Mesenchymal stem cell (in vitro differentiated cells and primary cell): ENCODE results near the gene ZGPAT.
A peak's percentile ranks its signal among the peaks of the same experiment; 100 is the strongest.

Experiments used
- DNase-seq: peaks from one replicate; pipeline ENCODE4 v3.0.0-alpha.2; 2013
- H2AFZ ChIP-seq: one replicate; pipeline ENCODE4 v1.6.1; 2013; ENCODE audit warnings: low read depth, mild to moderate bottlenecking, control low read depth, inconsistent platforms, low read length, moderate library complexity
- H2AK5ac ChIP-seq: 2 replicates; pipeline ENCODE4 v1.6.1; 2013; ENCODE audit warnings: low read length, moderate library complexity, mild to moderate bottlenecking, inconsistent platforms; ENCODE audit not compliant: severe bottlenecking
- H2BK120ac ChIP-seq: one replicate; pipeline ENCODE4 v1.6.1; 2013; ENCODE audit warnings: low read depth, mild to moderate bottlenecking, inconsistent platforms, low read length, moderate library complexity
- H2BK12ac ChIP-seq, 2 experiments: one replicate each; pipeline ENCODE4 v1.6.1; 2013; ENCODE audit warnings: inconsistent platforms in 2 of 2, low read length in 2 of 2, mild to moderate bottlenecking in 2 of 2, moderate library complexity in 2 of 2, control low read depth in 1 of 2
- H2BK15ac ChIP-seq: one replicate; pipeline ENCODE4 v1.6.1; 2013; ENCODE audit warnings: mild to moderate bottlenecking, low read depth, inconsistent platforms; ENCODE audit not compliant: poor library complexity, severe bottlenecking
- H2BK5ac ChIP-seq: 2 replicates; pipeline ENCODE4 v1.6.1; 2013; ENCODE audit warnings: low read depth, mild to moderate bottlenecking, low read length, control low read depth, inconsistent platforms; ENCODE audit not compliant: poor library complexity, severe bottlenecking
- H3K14ac ChIP-seq, 2 experiments: one replicate each; pipeline ENCODE4 v1.6.1; 2013; ENCODE audit warnings: inconsistent platforms in 2 of 2, low read length in 2 of 2, control low read depth in 1 of 2, mild to moderate bottlenecking in 1 of 2, moderate library complexity in 1 of 2
- H3K18ac ChIP-seq, 2 experiments: one replicate each; pipeline ENCODE4 v1.6.1; 2013; ENCODE audit warnings: inconsistent platforms in 2 of 2, low read length in 2 of 2, control low read depth in 1 of 2, low read depth in 1 of 2, mild to moderate bottlenecking in 1 of 2
- H3K23ac ChIP-seq, 2 experiments: one replicate each; pipeline ENCODE4 v1.6.1; 2013; ENCODE audit warnings: inconsistent platforms in 2 of 2, low read length in 2 of 2, mild to moderate bottlenecking in 2 of 2, moderate library complexity in 2 of 2, control low read depth in 1 of 2
- H3K27ac ChIP-seq: 2 replicates; pipeline ENCODE4 v1.5.1; 2013; ENCODE audit warnings: mild to moderate bottlenecking, moderate library complexity, low read length, control low read depth, inconsistent platforms; ENCODE audit not compliant: poor library complexity, severe bottlenecking
- H3K27me3 ChIP-seq, 2 experiments: 2 replicates each; pipeline versions ENCODE4 v1.6.1 to v1.7.0; 2013; ENCODE audit warnings: low read length in 2 of 2, mild to moderate bottlenecking in 2 of 2, moderate library complexity in 2 of 2, control low read depth in 1 of 2, inconsistent platforms in 1 of 2; ENCODE audit not compliant: control insufficient read depth in 1 of 2, insufficient read depth in 1 of 2
- H3K36me3 ChIP-seq, 2 experiments: 2 replicates each; pipeline versions ENCODE4 v1.6.1 to v1.7.0; 2013; ENCODE audit warnings: low read length in 2 of 2, control low read depth in 1 of 2, inconsistent platforms in 1 of 2, low read depth in 1 of 2, mild to moderate bottlenecking in 1 of 2; ENCODE audit not compliant: insufficient read depth in 2 of 2, control insufficient read depth in 1 of 2
- H3K4ac ChIP-seq, 2 experiments: one replicate each; pipeline ENCODE4 v1.6.1; 2013; ENCODE audit warnings: inconsistent platforms in 2 of 2, low read length in 2 of 2, mild to moderate bottlenecking in 2 of 2, moderate library complexity in 2 of 2, control low read depth in 1 of 2, low read depth in 1 of 2
- H3K4me1 ChIP-seq: 2 replicates; pipeline ENCODE4 v1.6.1; 2013; ENCODE audit warnings: low read depth, low read length, control low read depth; ENCODE audit not compliant: control insufficient read depth, insufficient read depth
- H3K4me2 ChIP-seq: 2 replicates; pipeline ENCODE4 v1.6.1; 2013; ENCODE audit warnings: low read length, mild to moderate bottlenecking, inconsistent platforms; ENCODE audit not compliant: poor library complexity, severe bottlenecking
- H3K4me3 ChIP-seq, 2 experiments: 2 replicates each; pipeline versions ENCODE4 v1.5.1 to v1.7.0; 2013; ENCODE audit warnings: low read length in 2 of 2, mild to moderate bottlenecking in 2 of 2, control low read depth in 1 of 2, low read depth in 1 of 2; ENCODE audit not compliant: insufficient read depth in 1 of 2
- H3K79me1 ChIP-seq: replicated peaks from 2 replicates; pipeline ENCODE4 v1.6.1; 2013; ENCODE audit warnings: mild to moderate bottlenecking, control low read depth, low read length, inconsistent platforms; ENCODE audit not compliant: poor library complexity, severe bottlenecking
- H3K9ac ChIP-seq: 2 replicates; pipeline ENCODE4 v1.7.0; 2013; ENCODE audit warnings: mild to moderate bottlenecking, low read length, moderate library complexity
- H3K9me3 ChIP-seq: 2 replicates; pipeline ENCODE4 v1.7.0; 2013; ENCODE audit warnings: mild to moderate bottlenecking, low read length; ENCODE audit not compliant: control insufficient read depth
- H4K8ac ChIP-seq: one replicate; pipeline ENCODE4 v1.6.1; 2013; ENCODE audit warnings: inconsistent platforms, mild to moderate bottlenecking, low read length, moderate library complexity
- H4K91ac ChIP-seq: one replicate; pipeline ENCODE4 v1.6.1; 2013; ENCODE audit warnings: mild to moderate bottlenecking, low read length, inconsistent platforms
- WGBS: methylation state at CpG from one replicate; pipeline ENCODE4 v1.1.7; 2013; ENCODE audit warnings: mixed read lengths; 5-methylcytosine and 5-hydroxymethylcytosine counted together

Gene ZGPAT

DNA sequence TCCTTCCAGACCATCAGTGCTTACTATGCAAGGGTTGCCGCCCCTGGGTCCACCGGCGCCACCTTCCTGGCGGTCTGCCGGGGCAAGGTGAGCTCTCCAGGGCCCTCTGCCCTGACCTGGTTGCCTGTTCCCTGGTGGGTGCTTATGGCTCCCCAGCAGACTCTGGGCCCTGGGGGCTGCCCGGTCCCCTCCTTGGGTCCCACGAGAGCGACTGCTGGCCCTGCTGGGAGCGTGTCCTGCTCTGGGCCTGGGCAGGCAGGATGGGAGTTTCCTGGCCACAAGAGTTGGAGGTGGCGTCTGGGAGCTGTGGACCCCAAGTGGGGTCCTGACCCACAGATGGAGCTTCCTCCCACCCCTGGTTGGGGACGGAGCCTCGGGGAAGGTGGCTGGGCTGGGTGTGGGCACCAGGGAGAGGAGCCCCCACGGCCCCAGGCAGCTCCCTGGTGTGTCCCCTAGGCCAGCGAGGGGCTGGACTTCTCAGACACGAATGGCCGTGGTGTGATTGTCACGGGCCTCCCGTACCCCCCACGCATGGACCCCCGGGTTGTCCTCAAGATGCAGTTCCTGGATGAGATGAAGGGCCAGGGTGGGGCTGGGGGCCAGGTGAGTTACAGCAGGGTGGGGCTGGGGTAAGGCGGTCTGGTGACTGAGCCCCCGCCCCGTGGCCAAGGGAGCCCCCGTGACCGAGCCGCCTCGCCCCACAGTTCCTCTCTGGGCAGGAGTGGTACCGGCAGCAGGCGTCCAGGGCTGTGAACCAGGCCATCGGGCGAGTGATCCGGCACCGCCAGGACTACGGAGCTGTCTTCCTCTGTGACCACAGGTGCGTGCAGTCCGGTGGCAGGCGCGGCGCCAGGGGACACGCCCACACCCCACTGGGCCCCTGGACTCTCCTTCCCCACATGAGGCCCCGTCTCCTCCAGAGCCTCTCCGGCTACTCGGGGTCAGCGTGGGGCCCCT is 18.5 kb upstream of the ZGPAT start:
- no peak for DNase-seq
- peak overlapping the region in 1 of 2 experiments; percentile 42 for H2BK12ac ChIP-seq
- peak overlapping the region in 1 of 2 experiments; percentile 41 for H3K14ac ChIP-seq
- peaks cover 4 to 48% of the 10 kb centered on the region in 2 experiments for H3K36me3 ChIP-seq
- peak overlapping the region; percentile 9 for H2BK15ac ChIP-seq
- peak overlapping the region in 1 of 2 experiments; percentile 58 for H3K18ac ChIP-seq
- H3K27me3 ChIP-seq = no peaks in the 10 kb centered on the region
- no peak overlapping the region for H2BK120ac ChIP-seq
- H2AK5ac ChIP-seq = peak overlapping the region; percentile 12
- no peak overlapping the region for H4K8ac ChIP-seq
- H2BK5ac ChIP-seq = no peak overlapping the region
- H3K9me3 ChIP-seq = no peaks in the 10 kb centered on the region
- H3K23ac ChIP-seq = no peak overlapping the region
- no peak overlapping the region for H3K27ac ChIP-seq
- WGBS = 97% methylated on average over 44 of the region's 44 CpGs
- H3K4me2 ChIP-seq = no peak overlapping the region
- H4K91ac ChIP-seq = peak overlapping the region; percentile 46
- H3K4me1 ChIP-seq = peaks cover 45% of the 10 kb centered on the region
- H3K4ac ChIP-seq = no peak overlapping the region
- no peak overlapping the region for H3K9ac ChIP-seq
- H2AFZ ChIP-seq = no peak overlapping the region
- peaks cover 4% of the 10 kb centered on the region for H3K79me1 ChIP-seq
- no peak overlapping the region for H3K4me3 ChIP-seq

DNA sequence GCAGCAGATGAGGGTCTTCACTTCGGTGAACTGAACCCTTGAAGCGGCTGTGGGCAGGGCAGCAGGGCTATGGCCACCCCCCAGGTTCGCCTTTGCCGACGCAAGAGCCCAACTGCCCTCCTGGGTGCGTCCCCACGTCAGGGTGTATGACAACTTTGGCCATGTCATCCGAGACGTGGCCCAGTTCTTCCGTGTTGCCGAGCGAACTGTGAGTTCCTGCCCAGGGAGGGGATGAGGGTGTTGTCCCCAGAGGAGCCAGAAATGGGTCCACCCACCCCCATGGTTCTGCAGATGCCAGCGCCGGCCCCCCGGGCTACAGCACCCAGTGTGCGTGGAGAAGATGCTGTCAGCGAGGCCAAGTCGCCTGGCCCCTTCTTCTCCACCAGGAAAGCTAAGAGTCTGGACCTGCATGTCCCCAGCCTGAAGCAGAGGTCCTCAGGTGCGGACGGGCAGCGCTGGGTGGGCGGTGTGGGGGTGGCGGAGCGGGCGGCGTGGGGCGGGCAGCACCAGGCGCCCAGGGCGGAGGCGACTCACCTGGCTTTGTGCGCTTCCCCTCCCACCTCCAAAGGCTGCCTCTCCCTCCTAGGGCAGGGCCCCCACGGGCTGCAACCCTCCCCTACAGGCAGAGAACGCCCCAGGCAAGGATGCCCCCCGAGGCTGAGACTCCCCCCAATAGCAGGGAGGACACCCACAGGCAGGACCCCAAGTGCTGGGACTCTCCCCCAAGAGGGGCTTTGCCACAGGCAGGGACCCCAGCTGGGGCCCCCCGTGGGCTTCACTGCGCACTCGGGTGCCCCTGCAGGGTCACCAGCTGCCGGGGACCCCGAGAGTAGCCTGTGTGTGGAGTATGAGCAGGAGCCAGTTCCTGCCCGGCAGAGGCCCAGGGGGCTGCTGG is 17.6 kb upstream of the ZGPAT start:
- H2BK5ac ChIP-seq = no peak overlapping the region
- peak overlapping the region; percentile 21 for H4K91ac ChIP-seq
- no peak overlapping the region for H3K14ac ChIP-seq
- no peak overlapping the region for H3K23ac ChIP-seq
- no peak overlapping the region for H2AK5ac ChIP-seq
- DNase-seq = no peak
- no peak overlapping the region for H3K4ac ChIP-seq
- 95% methylated on average over 37 of the region's 40 CpGs for WGBS
- H3K27ac ChIP-seq = no peak overlapping the region
- no peak overlapping the region for H4K8ac ChIP-seq
- H3K9me3 ChIP-seq = no peaks in the 10 kb centered on the region
- peaks cover 4 to 57% of the 10 kb centered on the region in 2 experiments for H3K36me3 ChIP-seq
- peaks cover 3% of the 10 kb centered on the region for H3K79me1 ChIP-seq
- H3K4me1 ChIP-seq = peaks cover 44% of the 10 kb centered on the region
- no peaks in the 10 kb centered on the region for H3K27me3 ChIP-seq
- no peak overlapping the region for H2BK15ac ChIP-seq
- peak overlapping the region in 1 of 2 experiments; percentile 58 for H3K18ac ChIP-seq
- H2AFZ ChIP-seq = no peak overlapping the region
- no peak overlapping the region for H3K4me3 ChIP-seq
- H3K9ac ChIP-seq = no peak overlapping the region
- no peak overlapping the region for H2BK12ac ChIP-seq
- H2BK120ac ChIP-seq = no peak overlapping the region
- H3K4me2 ChIP-seq = no peak overlapping the region

DNA sequence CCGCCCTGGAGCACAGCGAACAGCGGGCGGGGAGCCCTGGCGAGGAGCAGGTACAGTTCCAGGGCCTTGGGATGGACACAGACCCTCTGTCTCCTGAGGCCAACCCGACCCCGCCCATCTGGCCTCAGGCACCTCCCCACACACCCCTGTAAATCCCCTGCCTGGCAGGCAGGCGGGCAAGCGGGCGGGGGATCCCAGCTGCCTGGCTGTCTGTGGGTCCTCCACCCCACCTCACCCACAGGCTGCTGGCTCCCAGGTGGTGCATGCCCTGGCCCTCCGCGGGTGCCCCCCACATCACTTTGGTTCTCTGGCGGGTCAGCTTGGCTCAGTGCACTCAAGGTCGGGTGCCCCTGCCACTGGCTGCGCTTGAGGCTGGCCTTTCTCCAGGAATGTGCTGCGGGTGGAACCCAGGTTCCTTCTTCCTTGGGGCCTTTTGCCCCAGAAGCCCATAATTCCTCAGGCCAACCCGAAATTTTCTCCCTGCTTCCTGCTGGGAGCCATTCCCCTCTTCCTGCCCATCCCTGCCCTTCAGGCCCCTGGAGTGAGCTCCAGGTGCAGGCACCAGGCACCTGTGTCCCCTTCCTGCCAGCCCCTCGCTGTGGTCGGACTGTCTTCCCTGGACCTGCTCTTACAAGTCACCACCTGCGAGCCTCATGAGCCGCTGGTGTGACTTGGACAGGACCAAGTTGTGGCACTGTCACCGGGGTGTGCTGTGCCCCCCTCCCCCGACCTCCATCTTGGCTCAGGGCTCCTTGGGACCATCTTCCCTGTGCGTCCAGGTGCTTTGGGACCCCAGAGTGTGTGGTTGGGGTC is 16.7 kb upstream of the ZGPAT start:
- DNase-seq = no peak
- Histone ChIP-seq H3K36me3 (peaks cover 4 to 59% of the 10 kb centered on the region in 2 experiments), H3K4ac (no peak overlapping the region), H3K23ac (no peak overlapping the region), H3K9ac (no peak overlapping the region), H3K27me3 (no peaks in the 10 kb centered on the region), H3K4me2 (no peak overlapping the region), H2BK120ac (no peak overlapping the region), H4K91ac (peak overlapping the region; percentile 21), H3K9me3 (no peaks in the 10 kb centered on the region), H2BK5ac (no peak overlapping the region), H4K8ac (no peak overlapping the region), H3K79me1 (peaks cover 5% of the 10 kb centered on the region), H2BK12ac (no peak overlapping the region), H2BK15ac (no peak overlapping the region), H2AFZ (no peak overlapping the region), H3K4me3 (no peak overlapping the region), H2AK5ac (no peak overlapping the region), H3K27ac (no peak overlapping the region), H3K18ac (no peak overlapping the region), H3K14ac (no peak overlapping the region), H3K4me1 (peaks cover 42% of the 10 kb centered on the region)
- WGBS = 96% methylated on average over 24 of the region's 24 CpGs
